Activated naive CD8-positive, alpha-beta T cell treated with anti-CD3 and anti-CD28 coated beads, Interleukin-2, amount 10 ng/mL, durations not matched to agents 7 days and 5 days (primary cell): ENCODE measurements around the gene GAS6. TPM values are rescaled to one million over a fixed set of nuclear protein-coding genes. Genes with fewer than 3 reads are reported as not detected.
A peak's percentile ranks its signal among the peaks of the same experiment; 100 is the strongest.

Source experiments
- ATAC-seq: fragments of 150-1000 bp; cut with Tn5 transposase; one replicate; pipeline ENCODE4 v1.10.0; 2021; ENCODE audit warnings: low read depth, moderate library complexity
- POLR2A ChIA-PET: fragments of 350-600 bp; sonication (Branson Sonifier 250); formaldehyde crosslinking; loops from one replicate; lab custom pipeline; 2021; ENCODE audit warnings: antibody characterized with exemption; lab: Charles Lee
- DNase-seq: peaks from one replicate; pipeline ENCODE4 v3.0.0; 2021
- H3K27ac Mint-ChIP-seq: one replicate; pipeline ENCODE4 v1.8.0; 2022; ENCODE audit warnings: mild to moderate bottlenecking, mixed read lengths
- H3K27me3 Mint-ChIP-seq: one replicate; pipeline ENCODE4 v1.8.0; 2022; ENCODE audit warnings: mild to moderate bottlenecking, moderate library complexity, mixed read lengths
- H3K36me3 Mint-ChIP-seq: one replicate; pipeline ENCODE4 v1.8.0; 2021; ENCODE audit warnings: mild to moderate bottlenecking, mixed read lengths
- H3K4me1 Mint-ChIP-seq: one replicate; pipeline ENCODE4 v1.8.0; 2021; ENCODE audit warnings: mixed read lengths
- H3K4me3 Mint-ChIP-seq: one replicate; pipeline ENCODE4 v1.8.0; 2022; ENCODE audit warnings: mild to moderate bottlenecking, moderate library complexity, mixed read lengths
- H3K9me3 Mint-ChIP-seq: one replicate; pipeline ENCODE4 v1.8.0; 2021; ENCODE audit warnings: mixed read lengths
- total RNA-seq, 2 experiments: library from RNA; stranded (reverse); gene quantifications; one replicate each; pipeline ENCODE4 v1.2.3, GENCODE V29; 2021

GAS6 gene
- total RNA-seq, 2 experiments from 2014 or later, result 2.1 to 2.6 TPM

- H3K27me3 Mint-ChIP-seq, result no peaks in the 10 kb centered on the region
- H3K27ac Mint-ChIP-seq, result no peak overlapping the region
- DNase-seq (no peak), ATAC-seq (no peak)
- H3K9me3 Mint-ChIP-seq, result no peaks in the 10 kb centered on the region
- no peak overlapping the region for H3K4me3 Mint-ChIP-seq
- POLR2A ChIA-PET, result no interaction called here
- peaks cover 18% of the 10 kb centered on the region for H3K4me1 Mint-ChIP-seq
- H3K36me3 Mint-ChIP-seq, result peaks cover 3% of the 10 kb centered on the region
These were observed 45.8 kb downstream of the GAS6 start for GRCh38 chr13:113817860-113818691.

GRCh38 chr13:113816946-113817859 is 46.7 kb downstream of the GAS6 start:
- Mint-ChIP-seq H3K27ac (peak overlapping the region; percentile 77), H3K9me3 (no peaks in the 10 kb centered on the region), H3K36me3 (peaks cover 3% of the 10 kb centered on the region), H3K4me3 (peak overlapping the region; percentile 92), H3K4me1 (peaks cover 18% of the 10 kb centered on the region), H3K27me3 (no peaks in the 10 kb centered on the region)
- ATAC-seq (peak; percentile 72), DNase-seq (peak; percentile 88)
- POLR2A ChIA-PET, result no interaction called here

GRCh38 chr13:113816254-113816929 is 47.5 kb downstream of the GAS6 start:
- ATAC-seq (no peak), DNase-seq (no peak)
- peaks cover 3% of the 10 kb centered on the region for H3K36me3 Mint-ChIP-seq
- H3K4me1 Mint-ChIP-seq, result peaks cover 18% of the 10 kb centered on the region
- peak overlapping the region; percentile 60 for H3K27ac Mint-ChIP-seq
- POLR2A ChIA-PET, result no interaction called here
- H3K9me3 Mint-ChIP-seq, result no peaks in the 10 kb centered on the region
- no peaks in the 10 kb centered on the region for H3K27me3 Mint-ChIP-seq
- H3K4me3 Mint-ChIP-seq, result peak overlapping the region; percentile 92

GRCh38 chr13:113815151-113816058 is 48.5 kb downstream of the GAS6 start:
- ATAC-seq, result peak; percentile 50
- peaks cover 18% of the 10 kb centered on the region for H3K4me1 Mint-ChIP-seq
- peaks cover 3% of the 10 kb centered on the region for H3K36me3 Mint-ChIP-seq
- POLR2A ChIA-PET, result no interaction called here
- peak overlapping the region; percentile 92 for H3K4me3 Mint-ChIP-seq
- DNase-seq, result peak; percentile 50
- H3K27ac Mint-ChIP-seq, result peak overlapping the region; percentile 73
- H3K9me3 Mint-ChIP-seq, result no peaks in the 10 kb centered on the region
- no peaks in the 10 kb centered on the region for H3K27me3 Mint-ChIP-seq

- ATAC-seq (no peak), DNase-seq (no peak)
- Mint-ChIP-seq H3K4me1 (peaks cover 18% of the 10 kb centered on the region), H3K9me3 (no peaks in the 10 kb centered on the region), H3K27ac (no peak overlapping the region), H3K27me3 (no peaks in the 10 kb centered on the region), H3K36me3 (peaks cover 3% of the 10 kb centered on the region), H3K4me3 (no peak overlapping the region)
- POLR2A ChIA-PET, result no interaction called here
These were observed 49.4 kb downstream of the GAS6 start for GRCh38 chr13:113814435-113814821.

- peaks cover 3% of the 10 kb centered on the region for H3K36me3 Mint-ChIP-seq
- no peak overlapping the region for H3K27ac Mint-ChIP-seq
- DNase-seq, result no peak
- peaks cover 18% of the 10 kb centered on the region for H3K4me1 Mint-ChIP-seq
- no peaks in the 10 kb centered on the region for H3K27me3 Mint-ChIP-seq
- H3K4me3 Mint-ChIP-seq, result no peak overlapping the region
- POLR2A ChIA-PET, result no interaction called here
- H3K9me3 Mint-ChIP-seq, result no peaks in the 10 kb centered on the region
- no peak for ATAC-seq
These were observed 50.0 kb downstream of the GAS6 start for GRCh38 chr13:113813749-113814434.

- ATAC-seq (no peak), DNase-seq (no peak)
- H3K4me1 Mint-ChIP-seq, result peaks cover 18% of the 10 kb centered on the region
- H3K36me3 Mint-ChIP-seq, result peaks cover 3% of the 10 kb centered on the region
- H3K27me3 Mint-ChIP-seq, result no peaks in the 10 kb centered on the region
- no peak overlapping the region for H3K27ac Mint-ChIP-seq
- no peaks in the 10 kb centered on the region for H3K9me3 Mint-ChIP-seq
- no peak overlapping the region for H3K4me3 Mint-ChIP-seq
- POLR2A ChIA-PET, result no interaction called here
These were observed 50.7 kb downstream of the GAS6 start for GRCh38 chr13:113813070-113813748.

- POLR2A ChIA-PET, result no interaction called here
- H3K4me3 Mint-ChIP-seq, result no peak overlapping the region
- no peak for ATAC-seq
- H3K36me3 Mint-ChIP-seq, result peaks cover 1% of the 10 kb centered on the region
- DNase-seq, result no peak
- H3K9me3 Mint-ChIP-seq, result no peaks in the 10 kb centered on the region
- H3K27ac Mint-ChIP-seq, result no peak overlapping the region
- H3K4me1 Mint-ChIP-seq, result peaks cover 16% of the 10 kb centered on the region
- no peaks in the 10 kb centered on the region for H3K27me3 Mint-ChIP-seq
These were observed 51.5 kb downstream of the GAS6 start for GRCh38 chr13:113812178-113813040.

GRCh38 chr13:113811081-113811928 is 52.6 kb downstream of the GAS6 start:
- DNase-seq (no peak), ATAC-seq (no peak)
- Mint-ChIP-seq H3K9me3 (no peaks in the 10 kb centered on the region), H3K27me3 (no peaks in the 10 kb centered on the region), H3K4me3 (no peak overlapping the region), H3K27ac (no peak overlapping the region), H3K36me3 (no peaks in the 10 kb centered on the region), H3K4me1 (peaks cover 10% of the 10 kb centered on the region)
- POLR2A ChIA-PET, result no interaction called here

GRCh38 chr13:113810640-113811039 is 53.2 kb downstream of the GAS6 start:
- no peak overlapping the region for H3K4me3 Mint-ChIP-seq
- DNase-seq (no peak), ATAC-seq (no peak)
- no peaks in the 10 kb centered on the region for H3K27me3 Mint-ChIP-seq
- H3K9me3 Mint-ChIP-seq, result no peaks in the 10 kb centered on the region
- H3K27ac Mint-ChIP-seq, result no peak overlapping the region
- peaks cover 4% of the 10 kb centered on the region for H3K4me1 Mint-ChIP-seq
- no peaks in the 10 kb centered on the region for H3K36me3 Mint-ChIP-seq
- POLR2A ChIA-PET, result no interaction called here
